HFFc6 (cell line): ENCODE results near the gene CDK7. TPM values are rescaled to one million over a fixed set of nuclear protein-coding genes. Genes with fewer than 3 reads are reported as not detected.

Source experiments
- DNase-seq: peaks from one replicate; pipeline ENCODE4 v3.0.0-alpha.2; 2018
- H3K27ac Mint-ChIP-seq: 2 replicates; pipeline ENCODE4 v1.8.0; 2020; ENCODE audit warnings: mild to moderate bottlenecking, mixed read lengths
- H3K27me3 Mint-ChIP-seq: 2 replicates; pipeline ENCODE4 v1.8.0; 2021; ENCODE audit warnings: mild to moderate bottlenecking, moderate library complexity, mixed read lengths; ENCODE audit not compliant: insufficient read depth
- H3K36me3 Mint-ChIP-seq: 2 replicates; pipeline ENCODE4 v1.8.0; 2021; ENCODE audit warnings: low read depth, mixed read lengths
- H3K4me1 Mint-ChIP-seq: 2 replicates; pipeline ENCODE4 v1.8.0; 2020; ENCODE audit warnings: low read depth, mixed read lengths
- H3K4me3 Mint-ChIP-seq: 2 replicates; pipeline ENCODE4 v1.8.0; 2020; ENCODE audit warnings: mild to moderate bottlenecking, moderate library complexity, mixed read lengths
- H3K9me3 Mint-ChIP-seq: 2 replicates; pipeline ENCODE4 v1.8.0; 2020; ENCODE audit warnings: mild to moderate bottlenecking, mixed read lengths
- CTCF ChIP-seq: fragments of 200-600 bp; sonication (generic); IDR thresholded peaks from 2 replicates; pipeline ENCODE4 v1.5.0; 2021; ENCODE audit warnings: antibody characterized with exemption, mild to moderate bottlenecking
- total RNA-seq, 6 experiments: library from RNA; stranded (reverse); fragmentation: NEBNext Ultra II Directional; extraction: Animal tissue kit (Norgen Biotek cat#: 25700); gene quantifications; 2 replicates in 1 of 6; 3 replicates in 5 of 6; pipeline ENCODE4 v1.2.3, GENCODE V29; 2021

The CDK7 gene
- total RNA-seq, 6 experiments from 2014 or later = 46.9 to 61.0 (median 54.1) TPM

GRCh38 chr5:69238760-69239251, 4.1 kb downstream of the CDK7 start:
- Mint-ChIP-seq H3K27ac (peak overlapping the region; percentile 92), H3K4me3 (peak overlapping the region; percentile 81), H3K9me3 (peaks cover 4% of the 10 kb centered on the region; the same call in 1 of the 2 replicates), H3K4me1 (peaks cover 86% of the 10 kb centered on the region), H3K27me3 (no peaks in the 10 kb centered on the region), H3K36me3 (peaks cover 65% of the 10 kb centered on the region)
- no peak for TF ChIP-seq CTCF
- peak; percentile 88 for DNase-seq

GRCh38 chr5:69242215-69242927, 7.7 kb downstream of the CDK7 start:
- TF ChIP-seq CTCF = no peak
- Mint-ChIP-seq H3K4me1 (peaks cover 76% of the 10 kb centered on the region), H3K36me3 (peaks cover 73% of the 10 kb centered on the region), H3K27ac (peak overlapping the region; percentile 36; the same call in 1 of the 2 replicates), H3K27me3 (no peaks in the 10 kb centered on the region), H3K4me3 (peak overlapping the region; percentile 13; the same call in 1 of the 2 replicates), H3K9me3 (peaks cover 4% of the 10 kb centered on the region; the same call in 1 of the 2 replicates)
- DNase-seq = peak; percentile 6

GRCh38 chr5:69245031-69245430, 10.3 kb downstream of the CDK7 start:
- no peak overlapping the region for H3K27ac Mint-ChIP-seq
- no peaks in the 10 kb centered on the region for H3K27me3 Mint-ChIP-seq
- H3K9me3 Mint-ChIP-seq = peaks cover 4% of the 10 kb centered on the region; the same call in 1 of the 2 replicates
- H3K4me3 Mint-ChIP-seq = no peak overlapping the region
- H3K4me1 Mint-ChIP-seq = peaks cover 59% of the 10 kb centered on the region
- no peak for TF ChIP-seq CTCF
- peaks cover 62% of the 10 kb centered on the region for H3K36me3 Mint-ChIP-seq
- no peak for DNase-seq

- H3K36me3 Mint-ChIP-seq = peaks cover 41% of the 10 kb centered on the region
- no peaks in the 10 kb centered on the region; the same call in 1 of the 2 replicates for H3K27me3 Mint-ChIP-seq
- no peak overlapping the region; the same call in 1 of the 2 replicates for H3K27ac Mint-ChIP-seq
- no peak overlapping the region for H3K4me3 Mint-ChIP-seq
- H3K9me3 Mint-ChIP-seq = no peaks in the 10 kb centered on the region
- peaks cover 39% of the 10 kb centered on the region for H3K4me1 Mint-ChIP-seq
- no peak for TF ChIP-seq CTCF
- DNase-seq = no peak
These were observed 13.3 kb downstream of the CDK7 start for GRCh38 chr5:69248019-69248418.

- Mint-ChIP-seq H3K27me3 (no peaks in the 10 kb centered on the region; the same call in 1 of the 2 replicates), H3K4me3 (no peak overlapping the region), H3K36me3 (peaks cover 26% of the 10 kb centered on the region), H3K9me3 (no peaks in the 10 kb centered on the region), H3K4me1 (peaks cover 31% of the 10 kb centered on the region), H3K27ac (peak overlapping the region; percentile 11; the same call in 1 of the 2 replicates)
- no peak for DNase-seq
- TF ChIP-seq CTCF = no peak
These were observed 15.9 kb downstream of the CDK7 start for GRCh38 chr5:69250593-69250992.
